ENCODE results near the gene SLC38A10. TPM values are rescaled to one million over a fixed set of nuclear protein-coding genes. Genes with fewer than 3 reads are reported as not detected.

SLC38A10 gene
- 10 to 100 TPM; 35.7 to 38.7 TPM for total RNA-seq

- Mint-ChIP-seq H3K9me3 (no peaks in the 10 kb centered on the region), H3K27ac (peak within 1 kb of the TSS; percentile 93), H3K36me3 (peaks cover 6% of the 10 kb centered on the region), H3K4me1 (peaks cover 33% of the 10 kb centered on the region), H3K27me3 (no peaks in the 10 kb centered on the region), H3K4me3 (peak within 1 kb of the TSS; percentile 95)
- DNase-seq, result peak; percentile 94
Measured at GRCh38 chr17:81295031-81295675, at the start of gene SLC38A10. SLC38A10 (minus strand) TSS chr17:81295307; CDS start chr17:81294921, 386 bp downstream.

DNA sequence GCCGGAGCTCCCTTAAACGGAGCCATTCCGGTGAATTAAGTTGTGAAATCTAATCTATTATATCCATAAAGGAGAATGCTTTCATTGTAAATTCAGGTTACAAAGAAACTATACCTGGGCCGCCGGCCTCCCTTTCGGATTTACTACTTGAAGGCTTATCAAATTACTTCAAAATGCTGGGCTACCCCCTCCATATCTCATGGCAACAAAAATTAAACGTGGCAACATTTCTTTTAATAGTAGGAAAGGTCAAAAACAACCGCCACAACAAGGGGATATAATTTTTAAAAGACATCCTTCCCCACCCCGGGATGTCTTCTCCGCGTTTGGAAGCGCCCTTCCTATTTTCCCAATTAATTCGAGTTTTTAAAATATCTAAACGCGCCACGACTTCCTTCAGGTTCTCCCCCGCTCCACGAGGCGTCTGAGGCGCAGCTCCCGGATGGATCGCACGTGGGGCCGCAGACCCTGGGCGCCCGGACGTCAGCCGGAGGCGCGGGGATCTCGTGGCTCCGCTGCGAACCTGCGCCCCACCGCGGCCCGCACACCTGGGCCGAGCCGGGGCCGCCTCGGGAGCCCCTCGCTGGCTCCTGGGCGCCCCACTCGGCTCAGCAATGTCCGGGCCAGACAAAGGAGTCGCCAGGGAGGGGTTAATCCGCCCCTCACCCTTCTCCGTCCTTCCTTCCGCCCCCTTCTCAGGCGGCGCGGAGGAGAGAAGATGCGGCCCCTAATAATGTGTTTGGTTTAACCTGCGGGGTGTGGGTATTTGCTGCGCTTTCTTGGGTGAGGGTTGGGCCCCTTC is 47.4 kb upstream of the SLC38A10 start:
- peaks cover 70% of the 10 kb centered on the region for H3K27me3 Mint-ChIP-seq
- H3K4me3 Mint-ChIP-seq, result no peak overlapping the region
- no peaks in the 10 kb centered on the region for H3K9me3 Mint-ChIP-seq
- no peaks in the 10 kb centered on the region for H3K36me3 Mint-ChIP-seq
- no peak for DNase-seq
- no peak overlapping the region for H3K27ac Mint-ChIP-seq
- peaks cover 14% of the 10 kb centered on the region for H3K4me1 Mint-ChIP-seq

- H3K4me3 Mint-ChIP-seq, result no peak overlapping the region
- H3K4me1 Mint-ChIP-seq, result peaks cover 14% of the 10 kb centered on the region
- H3K9me3 Mint-ChIP-seq, result no peaks in the 10 kb centered on the region
- H3K27ac Mint-ChIP-seq, result no peak overlapping the region
- no peak for DNase-seq
- H3K36me3 Mint-ChIP-seq, result no peaks in the 10 kb centered on the region
- peaks cover 66% of the 10 kb centered on the region for H3K27me3 Mint-ChIP-seq
Measured at GRCh38 chr17:81341516-81342268, 46.6 kb upstream of the SLC38A10 start.

DNA sequence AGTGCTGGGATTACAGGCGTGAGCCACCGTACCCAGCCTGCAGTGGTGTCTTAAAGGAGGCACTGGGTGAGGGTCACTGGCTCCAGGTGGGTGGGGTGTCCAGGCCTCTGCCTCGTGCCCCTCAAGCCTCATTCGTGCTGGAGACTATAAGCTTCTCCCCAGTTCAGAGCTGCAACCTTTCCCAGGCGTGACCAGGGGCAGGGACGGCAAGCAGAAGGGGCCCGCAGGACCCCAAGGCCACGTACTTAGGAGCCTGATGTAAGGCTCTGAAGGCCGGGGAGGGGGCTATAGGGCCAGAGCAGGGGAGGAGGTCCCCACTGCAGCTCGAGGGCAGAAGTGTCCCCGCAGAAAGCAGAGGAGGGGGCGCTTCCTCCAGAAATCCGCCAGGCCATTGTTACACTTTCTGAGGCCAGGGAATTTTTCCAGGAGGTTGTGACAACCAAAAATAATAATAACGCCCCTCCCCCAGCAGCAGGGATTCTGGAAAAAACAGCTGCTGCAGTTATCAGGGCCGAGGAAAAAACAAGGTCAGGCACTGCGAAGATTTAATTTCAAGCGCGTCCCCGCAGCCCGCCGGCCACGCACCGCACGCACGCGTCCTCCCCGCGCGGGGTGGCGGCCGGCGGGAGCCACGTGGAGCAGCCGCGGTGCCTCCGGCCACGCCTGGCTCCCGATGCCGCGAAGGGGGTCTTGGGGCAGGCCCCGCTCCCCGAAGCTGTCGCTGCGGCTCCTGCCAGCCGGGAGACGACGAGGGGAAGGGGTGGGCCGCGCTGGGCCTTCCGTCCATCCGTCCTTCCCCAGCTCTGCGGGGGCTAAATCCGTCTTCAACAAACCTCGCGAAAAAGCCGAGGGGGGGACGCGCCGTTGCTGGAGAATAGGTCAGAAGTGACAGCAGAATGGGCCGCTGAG is 45.8 kb upstream of the SLC38A10 start:
- no peaks in the 10 kb centered on the region for H3K9me3 Mint-ChIP-seq
- H3K27ac Mint-ChIP-seq, result no peak overlapping the region
- H3K4me1 Mint-ChIP-seq, result peaks cover 14% of the 10 kb centered on the region
- no peak for DNase-seq
- peaks cover 69% of the 10 kb centered on the region for H3K27me3 Mint-ChIP-seq
- no peak overlapping the region for H3K4me3 Mint-ChIP-seq
- no peaks in the 10 kb centered on the region for H3K36me3 Mint-ChIP-seq

DNA sequence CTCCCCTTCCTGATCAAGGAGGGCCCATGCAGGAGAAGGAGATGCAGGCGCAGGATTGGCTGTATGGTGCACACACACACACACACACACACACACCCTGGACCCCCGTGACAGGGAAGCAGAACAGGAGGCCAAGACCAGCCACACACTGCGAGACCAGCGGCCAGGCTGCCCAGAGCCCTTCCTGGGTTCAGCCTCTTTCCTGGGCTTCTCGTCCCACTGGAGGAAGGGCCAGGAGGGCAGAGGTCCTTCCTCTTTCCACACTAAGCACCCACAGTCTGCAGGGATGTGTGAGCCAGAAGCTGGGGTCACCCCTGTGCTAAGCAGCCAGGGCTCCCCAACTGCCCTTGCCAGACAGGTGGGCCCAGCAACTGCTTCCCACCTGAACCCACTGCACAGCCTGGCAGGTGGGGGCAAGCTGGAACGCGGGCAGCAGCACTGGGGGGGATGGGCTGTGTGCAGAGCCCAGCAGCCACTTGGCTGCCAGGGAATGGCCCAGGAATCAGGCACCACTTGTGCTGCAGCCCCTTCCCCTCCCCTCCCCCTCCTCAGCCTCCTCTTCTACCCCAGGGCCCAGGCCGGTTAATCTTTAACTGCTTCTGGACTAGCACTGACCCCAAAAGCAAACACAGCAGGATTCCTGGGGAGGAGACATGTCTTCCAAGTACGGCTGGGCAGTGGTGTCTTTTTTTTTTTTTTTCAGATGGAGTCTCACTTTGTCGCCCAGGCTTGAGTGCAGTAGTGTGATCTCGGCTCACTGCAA is 44.6 kb upstream of the SLC38A10 start:
- no peaks in the 10 kb centered on the region for H3K36me3 Mint-ChIP-seq
- no peaks in the 10 kb centered on the region for H3K9me3 Mint-ChIP-seq
- no peak overlapping the region for H3K4me3 Mint-ChIP-seq
- peaks cover 65% of the 10 kb centered on the region for H3K27me3 Mint-ChIP-seq
- H3K4me1 Mint-ChIP-seq, result peaks cover 12% of the 10 kb centered on the region
- H3K27ac Mint-ChIP-seq, result no peak overlapping the region
- DNase-seq, result no peak

- H3K27me3 Mint-ChIP-seq, result peaks cover 60% of the 10 kb centered on the region
- no peaks in the 10 kb centered on the region for H3K36me3 Mint-ChIP-seq
- peaks cover 6% of the 10 kb centered on the region for H3K4me1 Mint-ChIP-seq
- DNase-seq, result no peak
- no peak overlapping the region for H3K4me3 Mint-ChIP-seq
- H3K9me3 Mint-ChIP-seq, result no peaks in the 10 kb centered on the region
- no peak overlapping the region for H3K27ac Mint-ChIP-seq
Measured at GRCh38 chr17:81339191-81339533, 44.1 kb upstream of the SLC38A10 start.

DNA sequence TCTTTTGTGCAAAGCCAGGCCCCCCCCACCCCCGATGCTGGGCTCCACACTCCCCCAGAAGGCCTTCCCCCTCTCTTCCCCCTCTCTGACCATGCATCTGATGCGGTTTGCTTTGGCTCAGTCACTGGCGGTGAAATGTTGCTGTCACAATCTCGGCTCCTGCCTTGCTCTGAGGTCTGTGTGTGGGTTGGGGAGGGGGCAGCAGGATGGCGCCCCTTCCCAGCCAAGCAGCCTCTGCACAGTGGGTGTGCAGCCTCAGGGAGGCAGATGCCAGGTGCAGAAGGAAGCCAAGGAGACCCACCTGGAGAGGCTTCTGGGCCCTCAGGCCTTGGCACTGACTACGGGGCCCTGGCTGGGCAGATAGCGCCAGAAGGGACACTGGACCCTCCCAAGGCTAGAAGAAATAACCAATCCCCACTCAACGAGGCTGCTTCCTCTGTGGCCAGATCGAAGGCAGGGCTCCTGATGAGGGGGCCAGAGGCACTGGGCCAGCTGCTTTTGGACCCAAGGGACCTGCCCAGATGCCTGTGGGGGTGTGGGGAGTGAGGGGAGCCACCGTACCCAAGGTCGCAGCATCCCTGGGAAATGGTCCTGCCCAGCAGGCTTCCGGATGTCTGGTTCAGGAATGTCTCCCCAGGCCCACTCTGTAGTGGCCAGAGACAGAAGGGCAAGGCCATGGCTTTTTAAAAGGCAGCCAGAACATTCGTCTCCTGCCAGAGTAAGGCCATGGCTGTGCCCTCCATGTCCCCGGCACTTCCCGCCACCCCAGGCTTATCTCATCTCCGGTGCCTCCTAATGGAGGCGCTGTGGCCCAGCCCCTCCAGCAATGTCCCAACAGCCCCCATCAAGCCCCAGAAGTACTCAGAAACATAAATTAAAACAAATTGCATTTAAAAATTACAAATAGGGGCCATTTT is 43.4 kb upstream of the SLC38A10 start:
- no peaks in the 10 kb centered on the region for H3K9me3 Mint-ChIP-seq
- peaks cover 3% of the 10 kb centered on the region for H3K4me1 Mint-ChIP-seq
- no peak overlapping the region for H3K27ac Mint-ChIP-seq
- H3K4me3 Mint-ChIP-seq, result no peak overlapping the region
- DNase-seq, result no peak
- no peaks in the 10 kb centered on the region for H3K36me3 Mint-ChIP-seq
- H3K27me3 Mint-ChIP-seq, result peaks cover 53% of the 10 kb centered on the region

DNA sequence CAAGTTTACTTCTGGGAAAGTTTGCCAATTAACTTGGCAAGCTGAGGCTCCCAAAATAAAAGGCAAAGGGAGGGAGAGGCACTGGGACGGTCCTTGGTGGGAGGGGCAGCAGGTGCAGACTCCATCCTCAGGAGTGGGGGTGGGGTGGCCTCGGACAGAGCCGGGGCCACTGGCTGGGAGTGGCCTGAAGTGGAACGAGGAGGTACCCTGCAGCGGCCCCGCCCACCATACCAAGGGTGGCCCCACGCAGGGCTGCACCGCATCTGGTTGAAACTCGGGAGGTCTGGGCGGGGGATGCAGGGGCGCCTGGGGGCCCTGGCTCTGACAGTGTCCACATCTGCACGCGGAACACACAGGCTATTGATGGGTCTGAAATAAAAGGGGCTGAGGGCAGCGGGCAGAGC is 42.4 kb upstream of the SLC38A10 start:
- Mint-ChIP-seq H3K27ac (no peak overlapping the region), H3K27me3 (peaks cover 48% of the 10 kb centered on the region), H3K36me3 (no peaks in the 10 kb centered on the region), H3K4me1 (no peaks in the 10 kb centered on the region), H3K4me3 (no peak overlapping the region), H3K9me3 (no peaks in the 10 kb centered on the region)
- no peak for DNase-seq

- no peaks in the 10 kb centered on the region for H3K4me1 Mint-ChIP-seq
- H3K36me3 Mint-ChIP-seq, result no peaks in the 10 kb centered on the region
- peaks cover 45% of the 10 kb centered on the region for H3K27me3 Mint-ChIP-seq
- no peak for DNase-seq
- no peak overlapping the region for H3K27ac Mint-ChIP-seq
- H3K9me3 Mint-ChIP-seq, result no peaks in the 10 kb centered on the region
- no peak overlapping the region for H3K4me3 Mint-ChIP-seq
Measured at GRCh38 chr17:81336930-81337325, 41.8 kb upstream of the SLC38A10 start.

- no peaks in the 10 kb centered on the region for H3K9me3 Mint-ChIP-seq
- peaks cover 43% of the 10 kb centered on the region for H3K27me3 Mint-ChIP-seq
- H3K27ac Mint-ChIP-seq, result no peak overlapping the region
- H3K4me1 Mint-ChIP-seq, result no peaks in the 10 kb centered on the region
- no peaks in the 10 kb centered on the region for H3K36me3 Mint-ChIP-seq
- DNase-seq, result no peak
- no peak overlapping the region for H3K4me3 Mint-ChIP-seq
Measured at GRCh38 chr17:81336296-81336929, 41.3 kb upstream of the SLC38A10 start.

DNA sequence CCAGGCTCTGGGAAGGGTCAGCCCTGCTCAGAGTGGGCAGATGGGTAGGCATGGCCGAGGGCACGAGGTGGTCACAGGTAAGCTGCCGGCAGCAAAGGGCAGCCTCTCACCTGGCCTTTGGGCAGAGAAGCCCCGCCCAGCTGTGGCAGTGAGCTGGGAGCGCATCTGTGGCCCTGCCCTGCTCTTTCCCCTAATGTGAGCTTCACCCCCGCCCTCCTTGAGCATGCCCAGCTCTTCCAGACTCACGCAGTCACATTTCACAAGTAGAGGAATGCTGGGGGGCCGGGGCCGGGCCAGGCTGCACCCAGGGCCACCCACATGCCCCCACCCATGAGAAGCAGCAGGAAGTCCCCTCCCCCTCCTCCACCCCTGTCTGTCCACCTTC is 40.7 kb upstream of the SLC38A10 start:
- no peaks in the 10 kb centered on the region for H3K36me3 Mint-ChIP-seq
- DNase-seq, result no peak
- H3K4me3 Mint-ChIP-seq, result no peak overlapping the region
- H3K4me1 Mint-ChIP-seq, result no peaks in the 10 kb centered on the region
- H3K9me3 Mint-ChIP-seq, result no peaks in the 10 kb centered on the region
- H3K27me3 Mint-ChIP-seq, result peaks cover 41% of the 10 kb centered on the region
- H3K27ac Mint-ChIP-seq, result no peak overlapping the region

DNA sequence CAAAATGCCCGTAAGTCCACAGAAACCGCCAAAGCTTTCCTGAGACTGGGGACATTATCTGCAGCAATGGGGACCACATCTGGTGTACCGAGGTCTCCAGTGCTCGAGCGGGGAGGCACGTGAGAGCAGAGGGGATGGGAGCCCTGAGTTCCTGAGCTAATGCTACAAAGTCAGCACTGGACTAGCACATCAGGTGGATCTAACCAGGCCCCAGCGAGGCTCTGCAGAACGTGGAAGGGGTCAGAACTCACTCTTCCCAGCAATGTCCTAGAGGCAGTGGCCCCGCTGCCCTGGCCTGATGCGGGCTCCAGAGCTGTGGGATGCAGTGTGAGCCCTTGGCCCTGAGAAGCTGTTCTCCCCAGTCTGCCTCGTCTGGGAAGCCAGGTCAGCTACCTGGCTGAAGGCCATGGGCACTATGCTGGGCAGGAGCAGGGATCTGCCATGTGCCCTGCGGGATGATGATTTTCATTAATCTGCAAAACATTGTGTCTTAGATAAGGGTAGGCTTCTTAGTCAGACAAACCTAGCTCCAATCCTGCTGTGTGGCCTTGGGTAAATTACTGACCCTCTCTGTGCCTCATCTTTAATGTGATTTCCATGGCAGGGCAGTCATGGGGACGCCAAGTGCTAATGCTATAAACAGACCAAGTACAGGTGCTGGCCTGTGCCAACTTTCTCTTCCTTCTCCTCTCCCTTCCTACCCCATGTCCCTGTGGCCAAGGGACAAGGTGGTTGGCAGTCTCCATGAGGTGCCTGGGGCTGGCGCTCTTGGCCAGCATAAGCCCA is 40.1 kb upstream of the SLC38A10 start:
- Mint-ChIP-seq H3K4me3 (no peak overlapping the region), H3K27ac (no peak overlapping the region), H3K4me1 (no peaks in the 10 kb centered on the region), H3K9me3 (no peaks in the 10 kb centered on the region), H3K36me3 (no peaks in the 10 kb centered on the region), H3K27me3 (peaks cover 35% of the 10 kb centered on the region)
- DNase-seq, result no peak
